Osteocyte (in vitro differentiated cells): ENCODE data around the gene ANKRD29. TPM values are rescaled to one million over a fixed set of nuclear protein-coding genes. Genes with fewer than 3 reads are reported as not detected.

ENCODE experiments used
- DNase-seq: peaks from one replicate; pipeline ENCODE4 v3.0.0; 2021; ENCODE audit warnings: mixed read lengths; ENCODE audit not compliant: unreplicated experiment; ENCODE audit errors: extremely low spot score
- H3K27ac Mint-ChIP-seq: one replicate; pipeline ENCODE4 v1.8.0; 2021; ENCODE audit warnings: mild to moderate bottlenecking, mixed read lengths; ENCODE audit not compliant: unreplicated experiment
- H3K27me3 Mint-ChIP-seq: one replicate; pipeline ENCODE4 v1.8.0; 2021; ENCODE audit warnings: mixed read lengths; ENCODE audit not compliant: unreplicated experiment
- H3K36me3 Mint-ChIP-seq: one replicate; pipeline ENCODE4 v1.8.0; 2021; ENCODE audit warnings: mixed read lengths; ENCODE audit not compliant: unreplicated experiment
- H3K4me1 Mint-ChIP-seq: one replicate; pipeline ENCODE4 v1.8.0; 2021; ENCODE audit warnings: mixed read lengths; ENCODE audit not compliant: unreplicated experiment
- H3K4me3 Mint-ChIP-seq: one replicate; pipeline ENCODE4 v1.8.0; 2021; ENCODE audit warnings: mild to moderate bottlenecking, moderate library complexity, mixed read lengths; ENCODE audit not compliant: unreplicated experiment
- H3K9me3 Mint-ChIP-seq: one replicate; pipeline ENCODE4 v1.8.0; 2021; ENCODE audit warnings: mixed read lengths; ENCODE audit not compliant: unreplicated experiment
- CTCF ChIP-seq: fragments of 200-600 bp; sonication (generic); IDR thresholded peaks from 2 replicates; pipeline ENCODE4 v1.5.0; 2021; ENCODE audit warnings: antibody characterized with exemption, mild to moderate bottlenecking, moderate library complexity
- total RNA-seq: library from RNA; stranded (reverse); gene quantifications from 2 replicates; pipeline ENCODE4 v1.2.1, GENCODE V29; 2021

ANKRD29 gene
- total RNA-seq, 1 donor from 2014 or later: not detected

- H3K27me3 Mint-ChIP-seq: no peaks in the 10 kb centered on the region
- H3K4me1 Mint-ChIP-seq: peaks cover 22% of the 10 kb centered on the region
- no peak overlapping the region for H3K27ac Mint-ChIP-seq
- DNase-seq: no peak
- no peaks in the 10 kb centered on the region for H3K9me3 Mint-ChIP-seq
- H3K36me3 Mint-ChIP-seq: peaks cover 31% of the 10 kb centered on the region
- no peak for TF ChIP-seq CTCF
- no peak overlapping the region for H3K4me3 Mint-ChIP-seq
Measured at GRCh38 chr18:23572012-23572411, 90.7 kb downstream of the ANKRD29 start.

GRCh38 chr18:23570912-23571504, 91.7 kb downstream of the ANKRD29 start:
- Mint-ChIP-seq H3K4me3 (no peak overlapping the region), H3K27ac (no peak overlapping the region), H3K9me3 (no peaks in the 10 kb centered on the region), H3K27me3 (no peaks in the 10 kb centered on the region), H3K4me1 (peaks cover 22% of the 10 kb centered on the region), H3K36me3 (peaks cover 32% of the 10 kb centered on the region)
- no peak for TF ChIP-seq CTCF
- DNase-seq: peak; percentile 10

- no peak overlapping the region for H3K27ac Mint-ChIP-seq
Measured at GRCh38 chr18:23569299-23570063, 93.2 kb downstream of the ANKRD29 start.

GRCh38 chr18:23568281-23569138, 94.2 kb downstream of the ANKRD29 start:
- no peak overlapping the region for H3K27ac Mint-ChIP-seq
- H3K36me3 Mint-ChIP-seq: peaks cover 44% of the 10 kb centered on the region
- H3K9me3 Mint-ChIP-seq: no peaks in the 10 kb centered on the region
- DNase-seq: no peak
- TF ChIP-seq CTCF: no peak
- H3K27me3 Mint-ChIP-seq: no peaks in the 10 kb centered on the region
- peaks cover 4% of the 10 kb centered on the region for H3K4me1 Mint-ChIP-seq
- H3K4me3 Mint-ChIP-seq: no peak overlapping the region

More at GRCh38 chr18:23569299-23570063, 93.2 kb downstream of the ANKRD29 start:
- no peak for DNase-seq
- Mint-ChIP-seq H3K9me3 (no peaks in the 10 kb centered on the region), H3K4me1 (peaks cover 11% of the 10 kb centered on the region), H3K4me3 (no peak overlapping the region), H3K27me3 (no peaks in the 10 kb centered on the region), H3K36me3 (peaks cover 40% of the 10 kb centered on the region)
- TF ChIP-seq CTCF: no peak

GRCh38 chr18:23567671-23568070, 95.0 kb downstream of the ANKRD29 start:
- no peaks in the 10 kb centered on the region for H3K9me3 Mint-ChIP-seq
- H3K4me3 Mint-ChIP-seq: no peak overlapping the region
- H3K4me1 Mint-ChIP-seq: peaks cover 2% of the 10 kb centered on the region
- DNase-seq: no peak
- no peaks in the 10 kb centered on the region for H3K27me3 Mint-ChIP-seq
- H3K36me3 Mint-ChIP-seq: peaks cover 44% of the 10 kb centered on the region
- no peak overlapping the region for H3K27ac Mint-ChIP-seq
- TF ChIP-seq CTCF: no peak
